KMS-11 (cell line): ENCODE measurements around the gene CCN5.

ENCODE experiments used
- H2AFZ ChIP-seq: fragments of 200-600 bp; sonication (generic); 2 replicates; pipeline ENCODE4 v1.6.1; 2016; ENCODE audit warnings: antibody characterized with exemption, mixed run types, low read depth
- H3K27ac ChIP-seq: fragments of 200-600 bp; sonication (generic); 2 replicates; pipeline ENCODE4 v1.6.1; 2016; ENCODE audit warnings: mild to moderate bottlenecking, mixed run types
- H3K27me3 ChIP-seq: fragments of 200-600 bp; sonication (generic); 2 replicates; pipeline ENCODE4 v1.6.1; 2017; ENCODE audit warnings: mild to moderate bottlenecking, low read depth, mixed run types, moderate library complexity; ENCODE audit not compliant: insufficient read depth
- H3K36me3 ChIP-seq: fragments of 200-600 bp; sonication (generic); 2 replicates; pipeline ENCODE4 v1.6.1; 2017; ENCODE audit warnings: mild to moderate bottlenecking, mixed run types; ENCODE audit not compliant: insufficient read depth
- H3K4me1 ChIP-seq: fragments of 200-600 bp; sonication (generic); 2 replicates; pipeline ENCODE4 v1.6.1; 2016; ENCODE audit warnings: mild to moderate bottlenecking, low read depth, mixed run types; ENCODE audit not compliant: poor library complexity, severe bottlenecking
- H3K4me2 ChIP-seq: fragments of 200-600 bp; sonication (generic); 2 replicates; pipeline ENCODE4 v1.7.0; 2016; ENCODE audit warnings: mild to moderate bottlenecking, mixed run types
- H3K4me3 ChIP-seq: fragments of 200-600 bp; sonication (generic); IDR thresholded peaks from 2 replicates; pipeline ENCODE4 v1.6.1; 2017; ENCODE audit warnings: low read depth, low read length, mixed read lengths; ENCODE audit not compliant: insufficient read depth
- H3K79me2 ChIP-seq: fragments of 200-600 bp; sonication (generic); 2 replicates; pipeline ENCODE4 v1.6.1; 2016; ENCODE audit warnings: low read depth, mixed run types; ENCODE audit not compliant: insufficient read depth
- H3K9ac ChIP-seq: fragments of 200-600 bp; sonication (generic); 2 replicates; pipeline ENCODE4 v1.6.1; 2016; ENCODE audit warnings: mild to moderate bottlenecking, mixed run types
- H4K20me1 ChIP-seq: fragments of 200-600 bp; sonication (generic); 2 replicates; pipeline ENCODE4 v1.6.1; 2016; ENCODE audit warnings: mild to moderate bottlenecking, mixed run types; ENCODE audit not compliant: insufficient read depth
- CTCF ChIP-seq: fragments of 200-600 bp; sonication (generic); conservative IDR thresholded peaks from 2 replicates; pipeline ENCODE4 v1.6.1; 2017; ENCODE audit warnings: low read depth, mild to moderate bottlenecking, antibody characterized with exemption, low read length, moderate library complexity, mixed read lengths

Gene CCN5

DNA sequence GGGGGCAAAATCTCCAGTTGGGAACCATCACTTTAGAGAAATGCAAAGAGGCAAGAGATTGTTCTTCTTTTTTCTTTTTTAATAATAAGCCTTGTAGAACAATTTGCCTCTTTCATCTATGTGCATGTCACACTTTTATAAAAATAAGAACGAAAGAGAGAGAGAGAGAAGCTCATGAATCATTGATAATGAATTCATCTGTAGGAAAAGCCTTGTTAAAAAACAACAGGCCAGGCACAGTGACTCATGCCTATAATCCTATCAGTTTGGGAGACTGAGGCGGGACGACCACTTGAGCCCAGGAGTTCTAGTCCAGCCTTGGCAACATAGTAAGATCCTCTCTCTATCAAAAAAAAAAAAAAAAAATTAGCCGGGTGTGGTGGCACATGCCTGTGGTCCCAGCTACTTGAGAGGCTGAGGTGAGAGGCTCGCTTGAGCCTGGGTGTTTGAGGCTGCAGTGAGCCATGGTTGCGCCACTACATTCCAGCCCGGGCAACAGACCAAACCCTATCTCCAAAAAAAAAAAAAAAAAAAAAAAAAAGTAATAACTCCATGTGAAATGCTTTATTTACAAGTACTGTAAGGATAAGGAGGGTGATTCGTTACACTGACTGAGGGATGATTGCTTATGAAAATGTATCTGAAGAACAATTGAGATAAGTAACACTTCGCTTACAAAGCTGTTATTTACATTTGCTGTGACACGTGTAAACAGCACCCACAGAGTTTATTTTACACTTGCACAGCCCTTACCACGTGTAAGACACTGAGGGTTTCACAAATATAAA, 6.0 kb downstream of the CCN5 start:
- Histone ChIP-seq H3K27me3 (peaks cover 18% of the 10 kb centered on the region; the same call in 1 of the 2 replicates), H3K36me3 (no peaks in the 10 kb centered on the region), H3K4me3 (no peak overlapping the region), H3K79me2 (no peaks in the 10 kb centered on the region), H3K9ac (no peak overlapping the region), H2AFZ (no peak overlapping the region), H4K20me1 (no peaks in the 10 kb centered on the region), H3K27ac (no peak overlapping the region), H3K4me2 (no peak overlapping the region), H3K4me1 (peaks cover 28% of the 10 kb centered on the region)
- no peak for TF ChIP-seq CTCF

DNA sequence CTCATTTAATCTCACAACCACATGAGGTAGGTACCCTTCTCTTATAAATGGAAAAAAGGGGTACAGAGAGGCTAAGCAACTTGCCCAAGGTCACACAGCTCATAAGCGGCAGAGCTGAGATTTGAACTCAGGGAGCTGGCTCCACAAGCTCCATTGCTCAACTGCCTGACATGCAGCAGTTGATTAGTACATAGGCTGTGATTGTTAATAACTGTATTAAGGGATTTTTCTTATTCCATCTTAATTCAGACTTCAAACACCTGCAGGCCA, 6.6 kb downstream of the CCN5 start:
- Histone ChIP-seq H3K27ac (no peak overlapping the region), H3K4me2 (no peak overlapping the region), H4K20me1 (no peaks in the 10 kb centered on the region), H3K4me3 (no peak overlapping the region), H3K9ac (no peak overlapping the region), H3K4me1 (peaks cover 28% of the 10 kb centered on the region), H3K79me2 (no peaks in the 10 kb centered on the region), H2AFZ (no peak overlapping the region), H3K36me3 (no peaks in the 10 kb centered on the region), H3K27me3 (peaks cover 16% of the 10 kb centered on the region; the same call in 1 of the 2 replicates)
- TF ChIP-seq CTCF: no peak

- Histone ChIP-seq H3K79me2 (no peaks in the 10 kb centered on the region), H3K27ac (no peak overlapping the region), H3K4me3 (no peak overlapping the region), H3K27me3 (peaks cover 16% of the 10 kb centered on the region; the same call in 1 of the 2 replicates), H3K36me3 (no peaks in the 10 kb centered on the region), H3K4me1 (peaks cover 28% of the 10 kb centered on the region), H3K9ac (no peak overlapping the region), H3K4me2 (0 out of 2 replicates have a peak overlapping the region, but pooled peaks have one; percentile 43), H4K20me1 (no peaks in the 10 kb centered on the region), H2AFZ (no peak overlapping the region)
- no peak for TF ChIP-seq CTCF
Observed at GRCh38 chr20:44722990-44723389, 7.8 kb downstream of the CCN5 start.

GRCh38 chr20:44723391-44723790, 8.2 kb downstream of the CCN5 start:
- Histone ChIP-seq H2AFZ (no peak overlapping the region), H3K36me3 (no peaks in the 10 kb centered on the region), H4K20me1 (no peaks in the 10 kb centered on the region), H3K27ac (no peak overlapping the region), H3K79me2 (no peaks in the 10 kb centered on the region), H3K4me1 (peaks cover 30% of the 10 kb centered on the region), H3K4me3 (no peak overlapping the region), H3K9ac (no peak overlapping the region), H3K4me2 (peak overlapping the region; percentile 43; the same call in 1 of the 2 replicates), H3K27me3 (peaks cover 12% of the 10 kb centered on the region; the same call in 1 of the 2 replicates)
- TF ChIP-seq CTCF: no peak
